ENCODE results near the gene ZNF444. TPM values are rescaled to one million over a fixed set of nuclear protein-coding genes. Genes with fewer than 3 reads are reported as not detected.

The ZNF444 gene
- total RNA-seq, 1 experiment from 2014 or later, result 84.0 TPM

DNA sequence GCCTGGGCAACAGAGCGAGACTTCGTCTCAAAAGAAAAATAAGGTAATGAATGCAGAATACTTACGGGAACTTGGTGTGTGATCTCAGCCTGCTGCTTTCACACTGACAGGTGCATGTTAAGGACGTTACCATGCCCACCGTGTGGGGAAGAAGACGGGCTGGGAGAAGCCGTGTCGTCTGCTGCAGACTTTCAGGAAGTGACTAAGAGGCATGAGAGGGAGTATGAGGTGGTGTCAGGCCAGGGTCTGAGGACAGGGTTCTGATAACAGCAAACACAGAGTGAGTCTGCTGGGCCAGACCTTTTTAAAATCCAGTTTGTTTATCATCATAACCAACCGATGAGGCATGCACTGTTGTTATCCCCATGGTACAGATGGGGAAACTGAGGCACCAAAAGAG lies 21.2 kb downstream of the ZNF444 start:
- H3K27me3 Mint-ChIP-seq (ENCODE audit: low read depth), result no peaks in the 10 kb centered on the region
- H3K4me3 Mint-ChIP-seq, result no peak overlapping the region
- ChIA-PET POLR2A (no interaction called here), CTCF (interaction anchor here (0.6 to 0.8 kb wide), 2 partner anchors 9 to 31 kb away, joined by 3 read pairs; no protein-coding TSS in a partner anchor)
- TF ChIP-seq, protein P1, sequence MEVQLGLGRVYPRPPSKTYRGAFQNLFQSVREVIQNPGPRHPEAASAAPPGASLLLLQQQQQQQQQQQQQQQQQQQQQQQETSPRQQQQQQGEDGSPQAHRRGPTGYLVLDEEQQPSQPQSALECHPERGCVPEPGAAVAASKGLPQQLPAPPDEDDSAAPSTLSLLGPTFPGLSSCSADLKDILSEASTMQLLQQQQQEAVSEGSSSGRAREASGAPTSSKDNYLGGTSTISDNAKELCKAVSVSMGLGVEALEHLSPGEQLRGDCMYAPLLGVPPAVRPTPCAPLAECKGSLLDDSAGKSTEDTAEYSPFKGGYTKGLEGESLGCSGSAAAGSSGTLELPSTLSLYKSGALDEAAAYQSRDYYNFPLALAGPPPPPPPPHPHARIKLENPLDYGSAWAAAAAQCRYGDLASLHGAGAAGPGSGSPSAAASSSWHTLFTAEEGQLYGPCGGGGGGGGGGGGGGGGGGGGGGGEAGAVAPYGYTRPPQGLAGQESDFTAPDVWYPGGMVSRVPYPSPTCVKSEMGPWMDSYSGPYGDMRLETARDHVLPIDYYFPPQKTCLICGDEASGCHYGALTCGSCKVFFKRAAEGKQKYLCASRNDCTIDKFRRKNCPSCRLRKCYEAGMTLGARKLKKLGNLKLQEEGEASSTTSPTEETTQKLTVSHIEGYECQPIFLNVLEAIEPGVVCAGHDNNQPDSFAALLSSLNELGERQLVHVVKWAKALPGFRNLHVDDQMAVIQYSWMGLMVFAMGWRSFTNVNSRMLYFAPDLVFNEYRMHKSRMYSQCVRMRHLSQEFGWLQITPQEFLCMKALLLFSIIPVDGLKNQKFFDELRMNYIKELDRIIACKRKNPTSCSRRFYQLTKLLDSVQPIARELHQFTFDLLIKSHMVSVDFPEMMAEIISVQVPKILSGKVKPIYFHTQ (CRISPR knock-in tag; IDR thresholded peaks at IDR 0.05), result no peak
- TF ChIP-seq ZNF396 (CRISPR knock-in tag; IDR thresholded peaks at IDR 0.05; ENCODE audit: borderline replicate concordance) (no peak), FOXK1 (CRISPR knock-in tag; IDR thresholded peaks at IDR 0.05) (no peak), ETV6 (CRISPR knock-in tag; IDR thresholded peaks at IDR 0.05) (no peak), ATF3 (CRISPR knock-in tag; conservative IDR thresholded peaks at IDR 0.05) (no peak), ZBTB21 (CRISPR knock-in tag; IDR thresholded peaks at IDR 0.05; ENCODE audit: borderline replicate concordance) (no peak), PRRX2 (CRISPR knock-in tag; IDR thresholded peaks at IDR 0.05) (no peak), JUN (CRISPR knock-in tag; IDR thresholded peaks at IDR 0.05) (no peak), E2F1 (CRISPR knock-in tag; IDR thresholded peaks at IDR 0.05) (no peak), SMAD4 (CRISPR knock-in tag; IDR thresholded peaks at IDR 0.05) (no peak), JAZF1 (CRISPR knock-in tag; IDR thresholded peaks at IDR 0.05) (no peak)
- TF ChIP-seq, protein P2, sequence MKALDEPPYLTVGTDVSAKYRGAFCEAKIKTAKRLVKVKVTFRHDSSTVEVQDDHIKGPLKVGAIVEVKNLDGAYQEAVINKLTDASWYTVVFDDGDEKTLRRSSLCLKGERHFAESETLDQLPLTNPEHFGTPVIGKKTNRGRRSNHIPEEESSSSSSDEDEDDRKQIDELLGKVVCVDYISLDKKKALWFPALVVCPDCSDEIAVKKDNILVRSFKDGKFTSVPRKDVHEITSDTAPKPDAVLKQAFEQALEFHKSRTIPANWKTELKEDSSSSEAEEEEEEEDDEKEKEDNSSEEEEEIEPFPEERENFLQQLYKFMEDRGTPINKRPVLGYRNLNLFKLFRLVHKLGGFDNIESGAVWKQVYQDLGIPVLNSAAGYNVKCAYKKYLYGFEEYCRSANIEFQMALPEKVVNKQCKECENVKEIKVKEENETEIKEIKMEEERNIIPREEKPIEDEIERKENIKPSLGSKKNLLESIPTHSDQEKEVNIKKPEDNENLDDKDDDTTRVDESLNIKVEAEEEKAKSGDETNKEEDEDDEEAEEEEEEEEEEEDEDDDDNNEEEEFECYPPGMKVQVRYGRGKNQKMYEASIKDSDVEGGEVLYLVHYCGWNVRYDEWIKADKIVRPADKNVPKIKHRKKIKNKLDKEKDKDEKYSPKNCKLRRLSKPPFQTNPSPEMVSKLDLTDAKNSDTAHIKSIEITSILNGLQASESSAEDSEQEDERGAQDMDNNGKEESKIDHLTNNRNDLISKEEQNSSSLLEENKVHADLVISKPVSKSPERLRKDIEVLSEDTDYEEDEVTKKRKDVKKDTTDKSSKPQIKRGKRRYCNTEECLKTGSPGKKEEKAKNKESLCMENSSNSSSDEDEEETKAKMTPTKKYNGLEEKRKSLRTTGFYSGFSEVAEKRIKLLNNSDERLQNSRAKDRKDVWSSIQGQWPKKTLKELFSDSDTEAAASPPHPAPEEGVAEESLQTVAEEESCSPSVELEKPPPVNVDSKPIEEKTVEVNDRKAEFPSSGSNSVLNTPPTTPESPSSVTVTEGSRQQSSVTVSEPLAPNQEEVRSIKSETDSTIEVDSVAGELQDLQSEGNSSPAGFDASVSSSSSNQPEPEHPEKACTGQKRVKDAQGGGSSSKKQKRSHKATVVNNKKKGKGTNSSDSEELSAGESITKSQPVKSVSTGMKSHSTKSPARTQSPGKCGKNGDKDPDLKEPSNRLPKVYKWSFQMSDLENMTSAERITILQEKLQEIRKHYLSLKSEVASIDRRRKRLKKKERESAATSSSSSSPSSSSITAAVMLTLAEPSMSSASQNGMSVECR (CRISPR knock-in tag; IDR thresholded peaks at IDR 0.05; ENCODE audit: borderline replicate concordance), result no peak
- TF ChIP-seq, protein P3, sequence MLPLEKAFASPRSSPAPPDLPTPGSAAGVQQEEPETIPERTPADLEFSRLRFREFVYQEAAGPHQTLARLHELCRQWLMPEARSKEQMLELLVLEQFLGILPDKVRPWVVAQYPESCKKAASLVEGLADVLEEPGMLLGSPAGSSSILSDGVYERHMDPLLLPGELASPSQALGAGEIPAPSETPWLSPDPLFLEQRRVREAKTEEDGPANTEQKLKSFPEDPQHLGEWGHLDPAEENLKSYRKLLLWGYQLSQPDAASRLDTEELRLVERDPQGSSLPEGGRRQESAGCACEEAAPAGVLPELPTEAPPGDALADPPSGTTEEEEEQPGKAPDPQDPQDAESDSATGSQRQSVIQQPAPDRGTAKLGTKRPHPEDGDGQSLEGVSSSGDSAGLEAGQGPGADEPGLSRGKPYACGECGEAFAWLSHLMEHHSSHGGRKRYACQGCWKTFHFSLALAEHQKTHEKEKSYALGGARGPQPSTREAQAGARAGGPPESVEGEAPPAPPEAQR (CRISPR knock-in tag; IDR thresholded peaks at IDR 0.05), result no peak
- TF ChIP-seq, protein P4, sequence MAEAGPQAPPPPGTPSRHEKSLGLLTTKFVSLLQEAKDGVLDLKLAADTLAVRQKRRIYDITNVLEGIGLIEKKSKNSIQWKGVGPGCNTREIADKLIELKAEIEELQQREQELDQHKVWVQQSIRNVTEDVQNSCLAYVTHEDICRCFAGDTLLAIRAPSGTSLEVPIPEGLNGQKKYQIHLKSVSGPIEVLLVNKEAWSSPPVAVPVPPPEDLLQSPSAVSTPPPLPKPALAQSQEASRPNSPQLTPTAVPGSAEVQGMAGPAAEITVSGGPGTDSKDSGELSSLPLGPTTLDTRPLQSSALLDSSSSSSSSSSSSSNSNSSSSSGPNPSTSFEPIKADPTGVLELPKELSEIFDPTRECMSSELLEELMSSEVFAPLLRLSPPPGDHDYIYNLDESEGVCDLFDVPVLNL (CRISPR knock-in tag; IDR thresholded peaks at IDR 0.05; ENCODE audit: borderline replicate concordance, low read depth), result no peak
- no peak overlapping the region for H3K27ac Mint-ChIP-seq
- ATAC-seq (no peak), DNase-seq (ENCODE audit: low spot score) (no peak)
- H3K36me3 Mint-ChIP-seq, result peaks cover 17% of the 10 kb centered on the region
- H3K9me3 Mint-ChIP-seq, result no peaks in the 10 kb centered on the region
- no peaks in the 10 kb centered on the region for H3K4me1 Mint-ChIP-seq

GRCh38 chr19:56163097-56163496 lies 22.0 kb downstream of the ZNF444 start:
- ATAC-seq (no peak), DNase-seq (ENCODE audit: low spot score) (no peak)
- Mint-ChIP-seq H3K36me3 (peaks cover 11% of the 10 kb centered on the region), H3K9me3 (no peaks in the 10 kb centered on the region), H3K4me3 (no peak overlapping the region), H3K27ac (no peak overlapping the region), H3K4me1 (no peaks in the 10 kb centered on the region), H3K27me3 (ENCODE audit: low read depth) (peaks cover 2% of the 10 kb centered on the region; the same call in 1 of the 2 replicates)
- ChIA-PET CTCF (interaction anchor here (1.3 kb wide), 1 partner anchor 9 kb away, joined by 4 read pairs; no protein-coding TSS in a partner anchor), POLR2A (no interaction called here)
- TF ChIP-seq FOXJ3 (CRISPR knock-in tag; IDR thresholded peaks at IDR 0.05; ENCODE audit: borderline replicate concordance) (no peak), SMAD4 (CRISPR knock-in tag; IDR thresholded peaks at IDR 0.05) (no peak)
- TF ChIP-seq, protein P4 (CRISPR knock-in tag; IDR thresholded peaks at IDR 0.05; ENCODE audit: borderline replicate concordance, low read depth), result no peak
